GM12874 (cell line): ENCODE results near the gene NDUFB7.

Source experiments
- CTCF ChIP-seq: IDR thresholded peaks from 2 replicates; pipeline ENCODE4 v1.5.1; 2011; ENCODE audit warnings: low read depth, mild to moderate bottlenecking, control low read depth, low read length, moderate library complexity; ENCODE audit not compliant: insufficient read depth

The NDUFB7 gene

GRCh38 chr19:14603990-14604387 is 32.1 kb upstream of the NDUFB7 start:
- no peak for TF ChIP-seq CTCF

- TF ChIP-seq CTCF: no peak
Measured at GRCh38 chr19:14599548-14600147, 27.8 kb upstream of the NDUFB7 start.

- TF ChIP-seq CTCF: no peak
Measured at GRCh38 chr19:14595558-14595957, 23.7 kb upstream of the NDUFB7 start.

GRCh38 chr19:14582894-14583340 is 11.1 kb upstream of the NDUFB7 start, which contains the start of gene CLEC17A:
CLEC17A (plus strand) TSS chr19:14583084; CDS start chr19:14583161, 77 bp downstream.
- TF ChIP-seq CTCF: no peak

- peak; percentile 36; the same call in 1 of the 2 replicates for TF ChIP-seq CTCF
Measured at GRCh38 chr19:14580623-14581237, 8.9 kb upstream of the NDUFB7 start.

GRCh38 chr19:14577885-14578427 is 6.1 kb upstream of the NDUFB7 start:
- no peak for TF ChIP-seq CTCF

GRCh38 chr19:14577264-14577663 is 5.4 kb upstream of the NDUFB7 start:
- TF ChIP-seq CTCF: no peak
